NB4 (cell line): ENCODE results near the gene HS3ST4.

Source experiments
- CTCF ChIP-seq: IDR thresholded peaks from one replicate; pipeline ENCODE4 v1.5.1; 2012; ENCODE audit warnings: low read depth, low read length
- MAX ChIP-seq: IDR thresholded peaks from 2 replicates; pipeline ENCODE4 v1.6.1; 2011; ENCODE audit warnings: low read depth, low read length
- MYC ChIP-seq: IDR thresholded peaks from 2 replicates; pipeline ENCODE4 v1.6.1; 2011; ENCODE audit warnings: low read depth, low read length
- POLR2A ChIP-seq: IDR thresholded peaks from 2 replicates; pipeline ENCODE4 v1.6.1; 2011; ENCODE audit warnings: mild to moderate bottlenecking; ENCODE audit not compliant: insufficient read length; ENCODE audit errors: extremely low read depth

DNA sequence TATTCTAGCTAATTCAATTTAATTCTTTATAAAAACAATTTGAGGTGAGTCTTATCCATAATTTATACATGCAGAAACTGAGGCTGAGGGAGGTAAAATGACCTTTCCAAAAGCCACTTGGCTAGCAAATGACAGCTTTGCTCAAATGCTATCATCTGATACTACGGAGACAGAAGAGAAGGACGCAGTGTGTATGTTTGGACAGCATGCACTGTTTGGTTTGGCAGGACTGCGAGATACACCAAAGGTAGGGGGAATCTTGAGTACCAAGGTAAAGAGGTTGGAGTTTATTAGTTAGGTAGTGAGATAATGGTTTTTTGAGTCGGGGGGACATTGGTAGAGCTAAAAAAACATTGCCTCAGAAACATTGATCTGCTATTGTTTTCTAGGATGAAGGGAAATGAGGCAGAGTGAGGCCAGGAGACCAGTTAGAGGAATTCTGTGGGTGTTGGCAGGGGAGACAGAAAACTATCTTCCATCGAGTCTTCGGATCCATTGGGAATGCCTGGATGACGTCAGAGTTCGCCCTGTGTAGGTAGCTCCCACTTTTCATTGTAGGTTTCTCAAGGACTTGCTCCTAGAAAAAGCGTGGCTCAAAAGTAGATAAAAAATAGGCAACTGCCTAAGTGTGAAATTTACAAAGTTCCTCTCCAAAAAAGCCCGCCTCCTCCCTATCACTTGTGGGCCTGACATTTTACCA lies 2.5 kb upstream of the HS3ST4 start:
- no peak for TF ChIP-seq CTCF
- TF ChIP-seq POLR2A: no peak
- TF ChIP-seq MYC: no peak
- TF ChIP-seq MAX: no peak
